Fibroblast of the aortic adventitia (primary cell): ENCODE measurements around the gene BEST3. TPM values are rescaled to one million over a fixed set of nuclear protein-coding genes. Genes with fewer than 3 reads are reported as not detected.

ENCODE experiments used
- DNase-seq: peaks from one replicate; pipeline ENCODE4 v3.0.0-alpha.2; 2010; ENCODE audit warnings: low read depth
- H3K4me3 ChIP-seq: 2 replicates; pipeline ENCODE4 v1.5.1; 2011; ENCODE audit warnings: low read depth, mild to moderate bottlenecking, control low read depth, low read length, moderate library complexity
- CTCF ChIP-seq: IDR thresholded peaks from 2 replicates; pipeline ENCODE4 v1.5.1; 2011; ENCODE audit warnings: mild to moderate bottlenecking, low read length, control low read depth, inconsistent platforms; ENCODE audit not compliant: insufficient read depth
- total RNA-seq: library from RNA; depleted of rRNA; stranded (reverse); fragments of >200 nt; gene quantifications from 2 replicates; pipeline ENCODE4 v1.2.3, GENCODE V29; 2012; ENCODE audit warnings: low replicate concordance

Gene BEST3
- total RNA-seq, 1 donor: not detected

GRCh38 chr12:69647178-69647577 is 51.9 kb downstream of the BEST3 start:
- TF ChIP-seq CTCF: no peak
- no peak overlapping the region for H3K4me3 ChIP-seq
- DNase-seq: no peak

- TF ChIP-seq CTCF: no peak
- H3K4me3 ChIP-seq: no peak overlapping the region
- peak; percentile 33 for DNase-seq
These were observed 54.1 kb downstream of the BEST3 start for GRCh38 chr12:69645031-69645430.

GRCh38 chr12:69644511-69644910 is 54.6 kb downstream of the BEST3 start:
- H3K4me3 ChIP-seq: no peak overlapping the region
- TF ChIP-seq CTCF: no peak
- DNase-seq: no peak

- no peak overlapping the region for H3K4me3 ChIP-seq
- DNase-seq: no peak
- no peak for TF ChIP-seq CTCF
These were observed 56.6 kb downstream of the BEST3 start for GRCh38 chr12:69642531-69642930.

GRCh38 chr12:69641546-69641945 is 57.6 kb downstream of the BEST3 start:
- no peak for TF ChIP-seq CTCF

GRCh38 chr12:69639400-69640016 is 59.6 kb downstream of the BEST3 start:
- peak; percentile 95 for TF ChIP-seq CTCF
- peak; percentile 76 for DNase-seq
- H3K4me3 ChIP-seq: no peak overlapping the region

More at GRCh38 chr12:69641546-69641945, 57.6 kb downstream of the BEST3 start:
- H3K4me3 ChIP-seq: no peak overlapping the region
- DNase-seq: no peak

- no peak for TF ChIP-seq CTCF
- no peak overlapping the region for H3K4me3 ChIP-seq
- no peak for DNase-seq
These were observed 66.0 kb downstream of the BEST3 start for GRCh38 chr12:69633061-69633460.
